GM12873 (cell line): Measurements from ENCODE around the gene OR52N5.

Experiments used
- CTCF ChIP-seq: IDR thresholded peaks from 2 replicates; pipeline ENCODE4 v1.5.1; 2012; ENCODE audit warnings: low read depth, mild to moderate bottlenecking, moderate library complexity, low read length, control low read depth; ENCODE audit not compliant: insufficient read depth; ENCODE audit errors: missing control alignments

Gene OR52N5

GRCh38 chr11:5783255-5783654, at the start of gene OR52N5:
OR52N5 (minus strand) TSS chr11:5783355; CDS start chr11:5778634, 4,721 bp downstream.
- TF ChIP-seq CTCF: no peak

- TF ChIP-seq CTCF: no peak
These were observed 48.2 kb upstream of the OR52N5 start for GRCh38 chr11:5831196-5831829.

- no peak for TF ChIP-seq CTCF
These were observed 35.2 kb upstream of the OR52N5 start for GRCh38 chr11:5818245-5818886.

- no peak for TF ChIP-seq CTCF
These were observed 32.4 kb upstream of the OR52N5 start for GRCh38 chr11:5815534-5815933.

GRCh38 chr11:5809905-5810795, 27.0 kb upstream of the OR52N5 start:
- TF ChIP-seq CTCF: no peak

GRCh38 chr11:5809122-5809519, 26.0 kb upstream of the OR52N5 start:
- TF ChIP-seq CTCF: no peak
